NB4 (cell line): Measurements from ENCODE around the gene HBZ.

ENCODE experiments used
- CTCF ChIP-seq: IDR thresholded peaks from one replicate; pipeline ENCODE4 v1.5.1; 2012; ENCODE audit warnings: low read depth, low read length
- MAX ChIP-seq: IDR thresholded peaks from 2 replicates; pipeline ENCODE4 v1.6.1; 2011; ENCODE audit warnings: low read depth, low read length
- MYC ChIP-seq: IDR thresholded peaks from 2 replicates; pipeline ENCODE4 v1.6.1; 2011; ENCODE audit warnings: low read depth, low read length
- POLR2A ChIP-seq: IDR thresholded peaks from 2 replicates; pipeline ENCODE4 v1.6.1; 2011; ENCODE audit warnings: mild to moderate bottlenecking; ENCODE audit not compliant: insufficient read length; ENCODE audit errors: extremely low read depth

- TF ChIP-seq MAX (no peak), CTCF (no peak), POLR2A (no peak), MYC (no peak)
Observed at GRCh38 chr16:146646-147045, 5.8 kb upstream of the HBZ start.
